ENCODE data around the gene CTU1. TPM values are rescaled to one million over a fixed set of nuclear protein-coding genes. Genes with fewer than 3 reads are reported as not detected.

CTU1 gene
- 1 to 10 TPM; 5.0 to 8.9 (median 5.9) TPM for total RNA-seq (2021; fragmentation: NEBNext Ultra II Directional; extraction: Animal tissue kit (Norgen Biotek cat#: 25700))
- long read RNA-seq, transcript CTU1-201 (3 exons, 2,087 nt), result major isoform, 5 of 6 reads
- long read RNA-seq, partial matches to known transcripts, result 0 of 6 reads
- long read RNA-seq, other reads (novel, unspliced or antisense), result 1 of 6 reads

DNA sequence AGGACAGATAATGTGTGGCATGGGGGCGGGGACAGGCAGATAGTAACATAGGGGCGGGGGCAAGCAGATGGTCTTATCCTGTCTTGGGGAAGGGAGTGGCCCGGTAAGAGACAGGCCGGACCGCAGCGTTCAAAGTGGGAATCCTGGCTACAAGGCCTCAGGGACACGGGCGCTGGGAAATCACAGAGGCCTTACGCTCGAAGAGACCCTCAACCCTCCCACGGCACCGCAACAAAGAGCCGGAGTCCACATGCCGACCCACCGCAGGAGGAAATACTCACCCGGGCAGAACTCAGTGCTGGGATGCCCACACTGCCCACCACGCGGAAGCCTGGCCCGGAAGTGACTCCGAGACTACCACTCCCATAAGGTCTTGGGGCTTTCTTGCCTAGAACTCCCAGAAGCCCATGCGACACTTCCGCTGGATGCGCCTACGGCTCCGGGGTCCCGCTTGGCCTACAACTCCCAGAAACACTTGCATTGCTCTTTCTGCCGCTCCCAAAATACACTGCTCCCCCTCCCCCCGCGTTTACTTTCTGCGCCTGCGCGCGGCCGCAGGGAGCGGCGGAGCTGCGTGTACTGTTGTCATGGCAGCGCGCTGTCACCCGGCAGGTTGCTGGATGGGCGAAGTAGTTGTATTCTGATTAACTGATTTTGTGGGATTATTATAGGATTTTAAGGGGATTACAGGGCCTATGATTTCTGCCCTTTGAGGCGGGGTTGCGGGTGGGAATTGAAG is at the start of gene CTU1:
Gene CTU1 (minus strand): TSS at position 344 of the 739 bp plus-strand sequence. CDS start 3,840 bp downstream, outside the sequence.
- H3K27ac Mint-ChIP-seq, result peak within 1 kb of the TSS; percentile 93
- peaks cover 16% of the 10 kb centered on the region for H3K36me3 Mint-ChIP-seq (ENCODE audit: low read depth)
- DNase-seq, result peak; percentile 99
- peaks cover 4% of the 10 kb centered on the region for H3K27me3 Mint-ChIP-seq (ENCODE audit: insufficient read depth)
- peaks cover 11% of the 10 kb centered on the region for H3K4me1 Mint-ChIP-seq (ENCODE audit: low read depth)
- no peak for TF ChIP-seq CTCF (IDR thresholded peaks at IDR 0.05)
- H3K4me3 Mint-ChIP-seq, result peak within 1 kb of the TSS; percentile 98
- H3K9me3 Mint-ChIP-seq, result no peaks in the 10 kb centered on the region

- H3K36me3 Mint-ChIP-seq (ENCODE audit: low read depth), result no peaks in the 10 kb centered on the region
- DNase-seq, result no peak
- no peak overlapping the region for H3K27ac Mint-ChIP-seq
- TF ChIP-seq CTCF (IDR thresholded peaks at IDR 0.05), result no peak
- no peak overlapping the region for H3K4me3 Mint-ChIP-seq
- H3K9me3 Mint-ChIP-seq, result peaks cover 5% of the 10 kb centered on the region; the same call in 1 of the 2 replicates
- no peaks in the 10 kb centered on the region; the same call in 1 of the 2 replicates for H3K27me3 Mint-ChIP-seq (ENCODE audit: insufficient read depth)
- H3K4me1 Mint-ChIP-seq (ENCODE audit: low read depth), result no peaks in the 10 kb centered on the region
These were observed 49.1 kb upstream of the CTU1 start for GRCh38 chr19:51157265-51157664.

DNA sequence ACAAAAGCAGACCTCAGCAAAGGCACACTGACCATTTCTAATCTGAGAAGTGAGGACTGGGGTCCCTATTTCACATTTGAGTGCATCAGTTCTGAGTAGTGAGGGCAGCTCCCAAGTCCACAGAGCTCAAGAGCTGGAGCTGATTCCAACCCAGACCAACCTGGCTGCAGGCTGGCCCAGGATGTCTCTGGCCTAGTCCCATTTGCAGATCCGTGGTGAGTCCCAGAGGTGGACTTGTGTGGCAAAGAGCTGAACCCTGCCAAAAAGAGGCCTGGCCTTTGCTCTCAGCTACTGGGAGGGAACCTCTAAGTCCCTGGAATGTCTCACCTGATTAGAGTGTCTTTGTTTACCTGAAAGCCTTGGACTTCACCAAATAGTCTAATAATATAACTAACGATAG is 48.5 kb upstream of the CTU1 start:
- DNase-seq, result no peak
- Mint-ChIP-seq H3K36me3 (ENCODE audit: low read depth) (no peaks in the 10 kb centered on the region), H3K27me3 (ENCODE audit: insufficient read depth) (no peaks in the 10 kb centered on the region; the same call in 1 of the 2 replicates), H3K9me3 (peaks cover 5% of the 10 kb centered on the region; the same call in 1 of the 2 replicates), H3K4me1 (ENCODE audit: low read depth) (no peaks in the 10 kb centered on the region), H3K4me3 (no peak overlapping the region), H3K27ac (no peak overlapping the region)
- no peak for TF ChIP-seq CTCF (IDR thresholded peaks at IDR 0.05)

- no peaks in the 10 kb centered on the region for H3K4me1 Mint-ChIP-seq (ENCODE audit: low read depth)
- no peak overlapping the region for H3K4me3 Mint-ChIP-seq
- no peak for DNase-seq
- TF ChIP-seq CTCF (IDR thresholded peaks at IDR 0.05), result no peak
- H3K27me3 Mint-ChIP-seq (ENCODE audit: insufficient read depth), result peaks cover 2% of the 10 kb centered on the region
- no peaks in the 10 kb centered on the region for H3K36me3 Mint-ChIP-seq (ENCODE audit: low read depth)
- H3K9me3 Mint-ChIP-seq, result peaks cover 20% of the 10 kb centered on the region
- no peak overlapping the region for H3K27ac Mint-ChIP-seq
These were observed 42.4 kb upstream of the CTU1 start for GRCh38 chr19:51150627-51151026.

- Mint-ChIP-seq H3K4me1 (ENCODE audit: low read depth) (no peaks in the 10 kb centered on the region), H3K27ac (no peak overlapping the region), H3K36me3 (ENCODE audit: low read depth) (no peaks in the 10 kb centered on the region), H3K27me3 (ENCODE audit: insufficient read depth) (peaks cover 6% of the 10 kb centered on the region), H3K9me3 (peaks cover 20% of the 10 kb centered on the region), H3K4me3 (no peak overlapping the region)
- no peak for TF ChIP-seq CTCF (IDR thresholded peaks at IDR 0.05)
- no peak for DNase-seq
These were observed 40.4 kb upstream of the CTU1 start for GRCh38 chr19:51148580-51148979.
